ENCODE results near the gene GPR150. TPM values are rescaled to one million over a fixed set of nuclear protein-coding genes. Genes with fewer than 3 reads are reported as not detected.

Gene GPR150
- total and polyA plus RNA-seq, 2 experiments from 2014 or later = 0.10 to 0.21 TPM

- H3K27ac ChIP-seq (ENCODE audit: low read depth) = no peak overlapping the region
- no peak overlapping the region for H3K4me2 ChIP-seq
- TF ChIP-seq ZNF331 (CRISPR knock-in tag; IDR thresholded peaks at IDR 0.05; ENCODE audit: low read depth) (no peak), CTCF (conservative IDR thresholded peaks at IDR 0.05; ENCODE audit: low read depth in 2 of 2) (no peak), STAT1 (IDR thresholded peaks at IDR 0.05; ENCODE audit: unreplicated experiment) (no peak), NANOG (IDR thresholded peaks at IDR 0.05; ENCODE audit: borderline replicate concordance) (no peak), CREB1 (CRISPR knock-in tag; IDR thresholded peaks at IDR 0.05; ENCODE audit: low read depth) (no peak), EZH2phosphoT487 (IDR thresholded peaks at IDR 0.05; ENCODE audit: unreplicated experiment) (no peak), ETS1 (IDR thresholded peaks at IDR 0.05) (no peak), EZH2 (IDR thresholded peaks at IDR 0.05; ENCODE audit: low read depth, unreplicated experiment) (no peak), POLR2AphosphoS5 (IDR thresholded peaks at IDR 0.05; ENCODE audit: low read depth) (no peak), ZNF462 (CRISPR knock-in tag; IDR thresholded peaks at IDR 0.05) (no peak), ZNF114 (CRISPR knock-in tag; IDR thresholded peaks at IDR 0.05) (no peak)
- TF ChIP-seq, protein P1, sequence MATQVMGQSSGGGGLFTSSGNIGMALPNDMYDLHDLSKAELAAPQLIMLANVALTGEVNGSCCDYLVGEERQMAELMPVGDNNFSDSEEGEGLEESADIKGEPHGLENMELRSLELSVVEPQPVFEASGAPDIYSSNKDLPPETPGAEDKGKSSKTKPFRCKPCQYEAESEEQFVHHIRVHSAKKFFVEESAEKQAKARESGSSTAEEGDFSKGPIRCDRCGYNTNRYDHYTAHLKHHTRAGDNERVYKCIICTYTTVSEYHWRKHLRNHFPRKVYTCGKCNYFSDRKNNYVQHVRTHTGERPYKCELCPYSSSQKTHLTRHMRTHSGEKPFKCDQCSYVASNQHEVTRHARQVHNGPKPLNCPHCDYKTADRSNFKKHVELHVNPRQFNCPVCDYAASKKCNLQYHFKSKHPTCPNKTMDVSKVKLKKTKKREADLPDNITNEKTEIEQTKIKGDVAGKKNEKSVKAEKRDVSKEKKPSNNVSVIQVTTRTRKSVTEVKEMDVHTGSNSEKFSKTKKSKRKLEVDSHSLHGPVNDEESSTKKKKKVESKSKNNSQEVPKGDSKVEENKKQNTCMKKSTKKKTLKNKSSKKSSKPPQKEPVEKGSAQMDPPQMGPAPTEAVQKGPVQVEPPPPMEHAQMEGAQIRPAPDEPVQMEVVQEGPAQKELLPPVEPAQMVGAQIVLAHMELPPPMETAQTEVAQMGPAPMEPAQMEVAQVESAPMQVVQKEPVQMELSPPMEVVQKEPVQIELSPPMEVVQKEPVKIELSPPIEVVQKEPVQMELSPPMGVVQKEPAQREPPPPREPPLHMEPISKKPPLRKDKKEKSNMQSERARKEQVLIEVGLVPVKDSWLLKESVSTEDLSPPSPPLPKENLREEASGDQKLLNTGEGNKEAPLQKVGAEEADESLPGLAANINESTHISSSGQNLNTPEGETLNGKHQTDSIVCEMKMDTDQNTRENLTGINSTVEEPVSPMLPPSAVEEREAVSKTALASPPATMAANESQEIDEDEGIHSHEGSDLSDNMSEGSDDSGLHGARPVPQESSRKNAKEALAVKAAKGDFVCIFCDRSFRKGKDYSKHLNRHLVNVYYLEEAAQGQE (IDR thresholded peaks at IDR 0.05; ENCODE audit: unreplicated experiment) = no peak
- Mint-ChIP-seq H3K27ac (no peak overlapping the region), H3K27me3 (ENCODE audit: insufficient read depth, low read depth, poor library complexity) (peaks cover 3% of the 10 kb centered on the region), H3K36me3 (ENCODE audit: low read depth) (peaks cover 26% of the 10 kb centered on the region), H3K9me3 (peaks cover 28% of the 10 kb centered on the region), H3K4me1 (no peaks in the 10 kb centered on the region), H3K4me3 (no peak overlapping the region)
- no peak overlapping the region for H3K4me3 ChIP-seq
- H4K20me1 ChIP-seq (replicated peaks; ENCODE audit: insufficient read depth) = no peaks in the 10 kb centered on the region
- H3F3A ChIP-seq (replicated peaks; ENCODE audit: low read depth) = no peaks in the 10 kb centered on the region
- peaks cover 8% of the 10 kb centered on the region for H3K36me3 ChIP-seq (ENCODE audit: insufficient read depth)
- DNase-seq (ENCODE audit: low spot score) (no peak), ATAC-seq (no peak)
- H3K27me3 ChIP-seq (ENCODE audit: insufficient read depth) = no peaks in the 10 kb centered on the region
- no peaks in the 10 kb centered on the region for H3K79me2 ChIP-seq (replicated peaks; ENCODE audit: insufficient read depth)
- no peaks in the 10 kb centered on the region for H3K4me1 ChIP-seq (ENCODE audit: insufficient read depth)
- H3K9me2 ChIP-seq (ENCODE audit: insufficient read depth) = 0 out of 2 replicates have a peak, but pooled peaks cover 11% of the 10 kb centered on the region
- no peak overlapping the region for H2AFZ ChIP-seq
These were observed 10.6 kb downstream of the GPR150 start for GRCh38 chr5:95630394-95630917.
